H1 (cell line): Measurements from ENCODE around the gene SLC25A6. TPM values are rescaled to one million over a fixed set of nuclear protein-coding genes. Genes with fewer than 3 reads are reported as not detected.
A peak's percentile ranks its signal among the peaks of the same experiment; 100 is the strongest.

Experiments
- BRCA1 ChIP-seq: IDR thresholded peaks from 2 replicates; pipeline ENCODE4 v1.6.1; 2012; ENCODE audit warnings: low read depth, low read length, improper control_type of control experiment
- CBX5 ChIP-seq: fragments of 300-800, 300-1000 bp; sonication (generic); IDR thresholded peaks from 2 replicates; pipeline ENCODE4 v1.7.1; 2016; ENCODE audit warnings: antibody characterized with exemption, low read length, low read depth
- CBX8 ChIP-seq: fragments of 300-800, 300-1000 bp; sonication (generic); IDR thresholded peaks from 2 replicates; pipeline ENCODE4 v1.7.1; 2016; ENCODE audit warnings: low read depth, low read length, borderline replicate concordance
- CEBPB ChIP-seq: IDR thresholded peaks from 2 replicates; pipeline ENCODE4 v1.6.1; 2012; ENCODE audit warnings: low read depth, low read length
- KDM1A ChIP-seq: fragments of 200-600, 300-600 bp; sonication (generic); IDR thresholded peaks from 2 replicates; pipeline ENCODE4 v1.7.1; 2016; ENCODE audit warnings: mild to moderate bottlenecking, low read length, borderline replicate concordance
- KDM4A ChIP-seq: IDR thresholded peaks from one replicate; pipeline ENCODE4 v1.7.1; 2012; ENCODE audit warnings: low read depth, mild to moderate bottlenecking, moderate library complexity, low read length, inconsistent platforms; ENCODE audit not compliant: severe bottlenecking
- POLR2A ChIP-seq, 2 experiments: IDR thresholded peaks; 1 replicate in 1 of 2; 2 replicates in 1 of 2; pipeline ENCODE4 v1.6.1; 2011; ENCODE audit warnings: low read depth in 2 of 2, low read length in 2 of 2, mild to moderate bottlenecking in 2 of 2; ENCODE audit errors: control extremely low read depth in 1 of 2
- SAP30 ChIP-seq: fragments of 300-600 bp; sonication (generic); IDR thresholded peaks from 2 replicates; pipeline ENCODE4 v1.7.1; 2012; ENCODE audit warnings: low read length, moderate library complexity, mild to moderate bottlenecking, inconsistent platforms; ENCODE audit not compliant: insufficient read depth, insufficient replicate concordance
- SIX5 ChIP-seq: IDR thresholded peaks from 2 replicates; pipeline ENCODE4 v1.6.1; 2011; ENCODE audit warnings: mild to moderate bottlenecking, low read depth, low read length
- SP2 ChIP-seq: IDR thresholded peaks from 2 replicates; pipeline ENCODE4 v1.6.1; 2012; ENCODE audit warnings: mild to moderate bottlenecking, low read length, inconsistent platforms
- polyA plus RNA-seq, 7 experiments: library from polyadenylated mRNA; depleted of rRNA in 3 of 7; stranded (reverse) in 5 of 7; unstranded in 2 of 7; fragments of >200 nt in 5 of 7; fragments of 200-250 nt in 2 of 7; gene quantifications; 1 replicate in 5 of 7; 2 replicates in 1 of 7; 4 replicates in 1 of 7; pipeline versions ENCODE4 v1.2.1 to v1.2.3, GENCODE V29; 2011 to 2013; ENCODE audit warnings: missing spikeins in 2 of 7, mixed read lengths in 2 of 7
- total RNA-seq: library from RNA; stranded (reverse); fragmentation: NEBNext Ultra II Directional; extraction: Animal tissue kit (Norgen Biotek cat#: 25700); gene quantifications from 2 replicates; pipeline ENCODE4 v1.2.1, GENCODE V29; 2021
- TF ChIP-seq, protein P1 (sequence below): fragments of 300-600 bp; sonication (generic); IDR thresholded peaks from 2 replicates; pipeline ENCODE4 v1.7.1; 2012; ENCODE audit warnings: low read length, moderate library complexity, mild to moderate bottlenecking, inconsistent platforms; ENCODE audit not compliant: insufficient replicate concordance

The SLC25A6 gene
- total and polyA plus RNA-seq, 2 of the 8 experiments (the other 6 are each of a cell fraction or from before 2014, with no cell fraction given): 487 to 1,220 TPM

GRCh38 chrX:1392376-1393068, 609 bp upstream of the SLC25A6 start (continued):
- TF ChIP-seq, protein P1, sequence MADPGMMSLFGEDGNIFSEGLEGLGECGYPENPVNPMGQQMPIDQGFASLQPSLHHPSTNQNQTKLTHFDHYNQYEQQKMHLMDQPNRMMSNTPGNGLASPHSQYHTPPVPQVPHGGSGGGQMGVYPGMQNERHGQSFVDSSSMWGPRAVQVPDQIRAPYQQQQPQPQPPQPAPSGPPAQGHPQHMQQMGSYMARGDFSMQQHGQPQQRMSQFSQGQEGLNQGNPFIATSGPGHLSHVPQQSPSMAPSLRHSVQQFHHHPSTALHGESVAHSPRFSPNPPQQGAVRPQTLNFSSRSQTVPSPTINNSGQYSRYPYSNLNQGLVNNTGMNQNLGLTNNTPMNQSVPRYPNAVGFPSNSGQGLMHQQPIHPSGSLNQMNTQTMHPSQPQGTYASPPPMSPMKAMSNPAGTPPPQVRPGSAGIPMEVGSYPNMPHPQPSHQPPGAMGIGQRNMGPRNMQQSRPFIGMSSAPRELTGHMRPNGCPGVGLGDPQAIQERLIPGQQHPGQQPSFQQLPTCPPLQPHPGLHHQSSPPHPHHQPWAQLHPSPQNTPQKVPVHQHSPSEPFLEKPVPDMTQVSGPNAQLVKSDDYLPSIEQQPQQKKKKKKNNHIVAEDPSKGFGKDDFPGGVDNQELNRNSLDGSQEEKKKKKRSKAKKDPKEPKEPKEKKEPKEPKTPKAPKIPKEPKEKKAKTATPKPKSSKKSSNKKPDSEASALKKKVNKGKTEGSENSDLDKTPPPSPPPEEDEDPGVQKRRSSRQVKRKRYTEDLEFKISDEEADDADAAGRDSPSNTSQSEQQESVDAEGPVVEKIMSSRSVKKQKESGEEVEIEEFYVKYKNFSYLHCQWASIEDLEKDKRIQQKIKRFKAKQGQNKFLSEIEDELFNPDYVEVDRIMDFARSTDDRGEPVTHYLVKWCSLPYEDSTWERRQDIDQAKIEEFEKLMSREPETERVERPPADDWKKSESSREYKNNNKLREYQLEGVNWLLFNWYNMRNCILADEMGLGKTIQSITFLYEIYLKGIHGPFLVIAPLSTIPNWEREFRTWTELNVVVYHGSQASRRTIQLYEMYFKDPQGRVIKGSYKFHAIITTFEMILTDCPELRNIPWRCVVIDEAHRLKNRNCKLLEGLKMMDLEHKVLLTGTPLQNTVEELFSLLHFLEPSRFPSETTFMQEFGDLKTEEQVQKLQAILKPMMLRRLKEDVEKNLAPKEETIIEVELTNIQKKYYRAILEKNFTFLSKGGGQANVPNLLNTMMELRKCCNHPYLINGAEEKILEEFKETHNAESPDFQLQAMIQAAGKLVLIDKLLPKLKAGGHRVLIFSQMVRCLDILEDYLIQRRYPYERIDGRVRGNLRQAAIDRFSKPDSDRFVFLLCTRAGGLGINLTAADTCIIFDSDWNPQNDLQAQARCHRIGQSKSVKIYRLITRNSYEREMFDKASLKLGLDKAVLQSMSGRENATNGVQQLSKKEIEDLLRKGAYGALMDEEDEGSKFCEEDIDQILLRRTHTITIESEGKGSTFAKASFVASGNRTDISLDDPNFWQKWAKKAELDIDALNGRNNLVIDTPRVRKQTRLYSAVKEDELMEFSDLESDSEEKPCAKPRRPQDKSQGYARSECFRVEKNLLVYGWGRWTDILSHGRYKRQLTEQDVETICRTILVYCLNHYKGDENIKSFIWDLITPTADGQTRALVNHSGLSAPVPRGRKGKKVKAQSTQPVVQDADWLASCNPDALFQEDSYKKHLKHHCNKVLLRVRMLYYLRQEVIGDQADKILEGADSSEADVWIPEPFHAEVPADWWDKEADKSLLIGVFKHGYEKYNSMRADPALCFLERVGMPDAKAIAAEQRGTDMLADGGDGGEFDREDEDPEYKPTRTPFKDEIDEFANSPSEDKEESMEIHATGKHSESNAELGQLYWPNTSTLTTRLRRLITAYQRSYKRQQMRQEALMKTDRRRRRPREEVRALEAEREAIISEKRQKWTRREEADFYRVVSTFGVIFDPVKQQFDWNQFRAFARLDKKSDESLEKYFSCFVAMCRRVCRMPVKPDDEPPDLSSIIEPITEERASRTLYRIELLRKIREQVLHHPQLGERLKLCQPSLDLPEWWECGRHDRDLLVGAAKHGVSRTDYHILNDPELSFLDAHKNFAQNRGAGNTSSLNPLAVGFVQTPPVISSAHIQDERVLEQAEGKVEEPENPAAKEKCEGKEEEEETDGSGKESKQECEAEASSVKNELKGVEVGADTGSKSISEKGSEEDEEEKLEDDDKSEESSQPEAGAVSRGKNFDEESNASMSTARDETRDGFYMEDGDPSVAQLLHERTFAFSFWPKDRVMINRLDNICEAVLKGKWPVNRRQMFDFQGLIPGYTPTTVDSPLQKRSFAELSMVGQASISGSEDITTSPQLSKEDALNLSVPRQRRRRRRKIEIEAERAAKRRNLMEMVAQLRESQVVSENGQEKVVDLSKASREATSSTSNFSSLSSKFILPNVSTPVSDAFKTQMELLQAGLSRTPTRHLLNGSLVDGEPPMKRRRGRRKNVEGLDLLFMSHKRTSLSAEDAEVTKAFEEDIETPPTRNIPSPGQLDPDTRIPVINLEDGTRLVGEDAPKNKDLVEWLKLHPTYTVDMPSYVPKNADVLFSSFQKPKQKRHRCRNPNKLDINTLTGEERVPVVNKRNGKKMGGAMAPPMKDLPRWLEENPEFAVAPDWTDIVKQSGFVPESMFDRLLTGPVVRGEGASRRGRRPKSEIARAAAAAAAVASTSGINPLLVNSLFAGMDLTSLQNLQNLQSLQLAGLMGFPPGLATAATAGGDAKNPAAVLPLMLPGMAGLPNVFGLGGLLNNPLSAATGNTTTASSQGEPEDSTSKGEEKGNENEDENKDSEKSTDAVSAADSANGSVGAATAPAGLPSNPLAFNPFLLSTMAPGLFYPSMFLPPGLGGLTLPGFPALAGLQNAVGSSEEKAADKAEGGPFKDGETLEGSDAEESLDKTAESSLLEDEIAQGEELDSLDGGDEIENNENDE: no peak
- TF ChIP-seq SP2: no peak
- TF ChIP-seq SAP30: no peak
- TF ChIP-seq CBX5: no peak
- no peak for TF ChIP-seq KDM4A
- peak in 1 of 2 experiments; percentile 88; a peak in 2 of 3 replicates for TF ChIP-seq POLR2A (IDR thresholded peaks at IDR 0.05; ENCODE audit: control extremely low read depth in 1 of 2, low read depth in 2 of 2, low read length in 2 of 2)
- no peak for TF ChIP-seq KDM1A
- no peak for TF ChIP-seq CBX8
- no peak for TF ChIP-seq BRCA1
- no peak for TF ChIP-seq CEBPB
- TF ChIP-seq SIX5: no peak
